ENCODE measurements around the gene SDR42E1.

The SDR42E1 gene

GRCh38 chr16:82034981-82035612, 23.8 kb upstream of the SDR42E1 start, which contains the start of gene HSD17B2:
HSD17B2 (plus strand) TSS chr16:82035253; CDS start chr16:82035425, 172 bp downstream.
- DNase-seq (ENCODE audit: insufficient read length), result no peak
- FAIRE-seq, result no peak
- no peak for TF ChIP-seq POLR2A (IDR thresholded peaks at IDR 0.05; ENCODE audit: low read depth, low read length)
- no peak for TF ChIP-seq POLR2AphosphoS5 (IDR thresholded peaks at IDR 0.05; ENCODE audit: low read depth, low read length)
- TF ChIP-seq TAF1 (IDR thresholded peaks at IDR 0.05; ENCODE audit: borderline replicate concordance, low read depth, low read length), result no peak

- TF ChIP-seq TAF1 (IDR thresholded peaks at IDR 0.05; ENCODE audit: borderline replicate concordance, low read depth, low read length), result no peak
- no peak for TF ChIP-seq POLR2AphosphoS5 (IDR thresholded peaks at IDR 0.05; ENCODE audit: low read depth, low read length)
- no peak for TF ChIP-seq POLR2A (IDR thresholded peaks at IDR 0.05; ENCODE audit: low read depth, low read length)
- DNase-seq (ENCODE audit: insufficient read length), result no peak
- no peak for FAIRE-seq
Measured at GRCh38 chr16:82033683-82034300, 22.5 kb upstream of the SDR42E1 start.

GRCh38 chr16:82033006-82033405, 21.7 kb upstream of the SDR42E1 start:
- DNase-seq (ENCODE audit: insufficient read length) (no peak), FAIRE-seq (no peak)
- TF ChIP-seq POLR2AphosphoS5 (IDR thresholded peaks at IDR 0.05; ENCODE audit: low read depth, low read length) (no peak), TAF1 (IDR thresholded peaks at IDR 0.05; ENCODE audit: borderline replicate concordance, low read depth, low read length) (no peak), POLR2A (IDR thresholded peaks at IDR 0.05; ENCODE audit: low read depth, low read length) (no peak)

- FAIRE-seq (no peak), DNase-seq (ENCODE audit: insufficient read length) (no peak)
- TF ChIP-seq POLR2AphosphoS5 (IDR thresholded peaks at IDR 0.05; ENCODE audit: low read depth, low read length) (no peak), TAF1 (IDR thresholded peaks at IDR 0.05; ENCODE audit: borderline replicate concordance, low read depth, low read length) (no peak), POLR2A (IDR thresholded peaks at IDR 0.05; ENCODE audit: low read depth, low read length) (no peak)
Measured at GRCh38 chr16:82031116-82032084, 20.1 kb upstream of the SDR42E1 start.

- FAIRE-seq, result no peak
- TF ChIP-seq TAF1 (IDR thresholded peaks at IDR 0.05; ENCODE audit: borderline replicate concordance, low read depth, low read length) (no peak), POLR2AphosphoS5 (IDR thresholded peaks at IDR 0.05; ENCODE audit: low read depth, low read length) (no peak), POLR2A (IDR thresholded peaks at IDR 0.05; ENCODE audit: low read depth, low read length) (no peak)
Measured at GRCh38 chr16:82027629-82028064, 16.4 kb upstream of the SDR42E1 start.

GRCh38 chr16:82024883-82025282, 13.6 kb upstream of the SDR42E1 start:
- FAIRE-seq (no peak), DNase-seq (ENCODE audit: insufficient read length) (no peak)
- TF ChIP-seq POLR2AphosphoS5 (IDR thresholded peaks at IDR 0.05; ENCODE audit: low read depth, low read length) (no peak), TAF1 (IDR thresholded peaks at IDR 0.05; ENCODE audit: borderline replicate concordance, low read depth, low read length) (no peak), POLR2A (IDR thresholded peaks at IDR 0.05; ENCODE audit: low read depth, low read length) (no peak)

More at GRCh38 chr16:82027629-82028064, 16.4 kb upstream of the SDR42E1 start:
- DNase-seq (ENCODE audit: insufficient read length), result no peak

GRCh38 chr16:82024316-82024715, 13.0 kb upstream of the SDR42E1 start:
- FAIRE-seq (no peak), DNase-seq (ENCODE audit: insufficient read length) (no peak)
- TF ChIP-seq POLR2AphosphoS5 (IDR thresholded peaks at IDR 0.05; ENCODE audit: low read depth, low read length) (no peak), POLR2A (IDR thresholded peaks at IDR 0.05; ENCODE audit: low read depth, low read length) (no peak), TAF1 (IDR thresholded peaks at IDR 0.05; ENCODE audit: borderline replicate concordance, low read depth, low read length) (no peak)

- no peak for DNase-seq (ENCODE audit: insufficient read length)
Measured at GRCh38 chr16:82023206-82023605, 11.9 kb upstream of the SDR42E1 start.

GRCh38 chr16:82020051-82020450, 8.8 kb upstream of the SDR42E1 start:
- no peak for FAIRE-seq
- no peak for TF ChIP-seq POLR2A (IDR thresholded peaks at IDR 0.05; ENCODE audit: low read depth, low read length)
- no peak for TF ChIP-seq POLR2AphosphoS5 (IDR thresholded peaks at IDR 0.05; ENCODE audit: low read depth, low read length)
- TF ChIP-seq TAF1 (IDR thresholded peaks at IDR 0.05; ENCODE audit: borderline replicate concordance, low read depth, low read length), result no peak

More at GRCh38 chr16:82023206-82023605, 11.9 kb upstream of the SDR42E1 start:
- no peak for FAIRE-seq
- TF ChIP-seq POLR2A (IDR thresholded peaks at IDR 0.05; ENCODE audit: low read depth, low read length), result no peak

GRCh38 chr16:82019535-82019934, 8.3 kb upstream of the SDR42E1 start:
- FAIRE-seq (no peak), DNase-seq (ENCODE audit: insufficient read length) (no peak)
- TF ChIP-seq POLR2A (IDR thresholded peaks at IDR 0.05; ENCODE audit: low read depth, low read length) (no peak), TAF1 (IDR thresholded peaks at IDR 0.05; ENCODE audit: borderline replicate concordance, low read depth, low read length) (no peak), POLR2AphosphoS5 (IDR thresholded peaks at IDR 0.05; ENCODE audit: low read depth, low read length) (no peak)

More at GRCh38 chr16:82020051-82020450, 8.8 kb upstream of the SDR42E1 start:
- DNase-seq (ENCODE audit: insufficient read length), result no peak

- no peak for DNase-seq (ENCODE audit: insufficient read length)
- FAIRE-seq, result no peak
- no peak for TF ChIP-seq POLR2AphosphoS5 (IDR thresholded peaks at IDR 0.05; ENCODE audit: low read depth, low read length)
- TF ChIP-seq TAF1 (IDR thresholded peaks at IDR 0.05; ENCODE audit: borderline replicate concordance, low read depth, low read length), result no peak
- no peak for TF ChIP-seq POLR2A (IDR thresholded peaks at IDR 0.05; ENCODE audit: low read depth, low read length)
Measured at GRCh38 chr16:82017911-82018568, 6.8 kb upstream of the SDR42E1 start.

Measured in GM12892 (cell line).